COR-L47 (cell line): ENCODE results near the gene SRCIN1.
"Not testable (repeated sequence)": the region's sequence is repeated elsewhere in the genome, so short reads cannot be mapped to it uniquely, and the experiment has no call there.

Source experiments
- DNase-seq: peaks from one replicate; lab custom pipeline; 2025; lab: John Stamatoyannopoulos, UW

Gene SRCIN1

GRCh38 chr17:38605841-38606645, at the start of gene SRCIN1:
Gene SRCIN1 (minus strand): TSS chr17:38605952. CDS start chr17:38605705, 247 bp downstream.
- peak; percentile 67 for DNase-seq

DNA sequence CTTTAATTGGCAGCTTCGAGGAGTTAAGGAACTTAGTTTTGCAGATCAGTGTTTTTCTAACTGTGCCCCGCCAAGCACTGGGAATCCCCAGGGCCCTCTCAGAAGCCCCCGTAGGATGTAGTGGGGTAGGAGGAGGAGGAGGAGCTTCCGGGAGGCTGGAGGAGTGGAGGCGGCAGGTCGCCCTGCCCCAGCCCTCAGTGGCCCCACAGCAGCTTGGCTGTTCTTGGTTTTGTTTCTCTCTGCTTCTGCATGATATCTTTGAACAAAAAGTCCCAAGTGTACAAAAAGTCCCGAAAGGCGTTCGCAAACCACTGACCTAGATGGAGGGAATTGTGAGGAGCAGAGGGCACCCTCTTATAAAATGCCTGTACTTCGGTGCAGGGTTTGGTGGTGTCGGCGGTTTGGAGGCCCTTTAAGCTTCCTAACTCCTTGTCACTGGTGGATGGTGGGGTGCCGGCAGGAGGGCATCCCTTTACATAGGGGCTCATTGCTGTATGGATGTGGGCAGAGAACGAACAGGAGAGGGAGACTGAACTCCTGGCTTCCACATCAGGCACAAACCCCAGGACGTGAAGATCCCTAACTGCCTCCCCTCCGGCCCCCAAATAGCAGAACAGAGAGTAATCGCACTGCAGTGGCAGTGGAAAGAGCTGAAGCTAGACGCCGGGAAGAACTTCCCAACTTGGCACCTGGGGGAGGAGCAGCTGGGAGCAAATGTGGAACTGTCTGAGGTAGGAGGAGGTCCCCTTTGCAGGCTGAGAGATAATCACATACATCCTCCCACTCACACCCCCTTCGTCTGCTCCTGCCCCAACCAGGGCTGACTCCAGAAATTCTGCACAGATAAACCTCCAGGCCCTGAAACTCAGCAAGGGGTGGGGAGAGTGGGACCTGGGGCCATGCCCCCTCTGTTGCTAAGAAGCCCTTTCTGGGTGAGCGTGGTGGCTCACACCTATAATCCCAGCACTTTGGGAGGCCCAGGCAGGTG, 49.0 kb upstream of the SRCIN1 start:
- no peak for DNase-seq

DNA sequence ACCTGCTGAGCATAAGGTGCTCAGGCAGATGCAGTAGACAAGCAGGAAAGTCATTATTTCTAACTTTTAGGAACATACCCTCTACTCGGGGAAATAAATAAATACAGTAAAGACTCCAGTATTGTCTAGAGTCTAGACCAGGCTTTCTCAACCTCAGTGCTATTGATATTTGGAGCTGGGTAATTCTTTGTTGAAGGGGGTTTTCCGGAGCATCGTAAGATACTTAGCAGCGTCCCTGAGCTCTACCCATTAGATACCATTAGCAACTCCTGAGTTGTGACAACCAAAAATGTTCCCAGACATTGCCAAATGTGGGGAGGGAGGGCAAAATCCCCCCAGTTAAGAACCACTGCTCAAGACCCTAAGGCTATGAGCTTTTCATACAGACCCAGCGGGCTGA, 47.9 kb upstream of the SRCIN1 start:
- DNase-seq = no peak

DNA sequence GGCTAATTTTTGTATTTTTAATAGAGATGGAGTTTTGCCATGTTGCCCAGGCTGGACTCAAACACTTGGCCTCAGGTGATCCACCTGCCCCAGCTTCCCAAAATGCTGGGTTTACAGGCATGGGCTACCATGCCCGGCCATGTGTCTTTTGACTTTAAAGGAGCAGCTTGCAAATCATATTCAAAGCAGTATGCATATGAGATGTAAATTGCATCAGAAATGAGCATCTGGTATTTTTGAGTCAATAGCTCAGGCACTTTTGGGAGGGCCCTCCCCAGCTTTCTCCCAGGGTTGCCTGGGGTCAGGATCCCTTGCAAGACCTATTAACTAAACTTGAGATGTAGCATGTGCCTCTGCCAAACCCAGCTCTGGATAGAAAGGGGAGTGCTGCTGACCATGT, 47.5 kb upstream of the SRCIN1 start:
- no peak for DNase-seq

GRCh38 chr17:38650653-38651173, 45.0 kb upstream of the SRCIN1 start:
- not testable (repeated sequence) for DNase-seq

DNA sequence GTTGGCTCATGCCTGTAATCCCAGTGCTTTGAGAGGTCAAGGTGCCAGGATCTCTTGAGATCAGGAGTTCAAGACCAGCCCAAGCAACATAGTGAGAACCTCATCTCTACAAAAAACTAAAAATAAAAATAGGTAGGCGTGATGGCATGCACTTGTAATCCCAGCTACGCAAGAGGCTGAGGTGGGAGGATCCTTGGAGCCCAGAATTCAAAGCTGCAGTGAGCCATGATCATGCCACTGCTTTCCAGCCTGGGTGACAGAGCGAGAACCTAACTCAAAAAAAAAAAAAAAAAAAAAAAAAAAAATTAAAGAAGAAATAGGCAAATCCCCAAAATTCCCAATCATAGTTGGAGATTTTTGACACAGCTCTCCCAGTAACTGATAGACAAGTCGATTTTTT, 32.2 kb upstream of the SRCIN1 start:
- no peak for DNase-seq

DNA sequence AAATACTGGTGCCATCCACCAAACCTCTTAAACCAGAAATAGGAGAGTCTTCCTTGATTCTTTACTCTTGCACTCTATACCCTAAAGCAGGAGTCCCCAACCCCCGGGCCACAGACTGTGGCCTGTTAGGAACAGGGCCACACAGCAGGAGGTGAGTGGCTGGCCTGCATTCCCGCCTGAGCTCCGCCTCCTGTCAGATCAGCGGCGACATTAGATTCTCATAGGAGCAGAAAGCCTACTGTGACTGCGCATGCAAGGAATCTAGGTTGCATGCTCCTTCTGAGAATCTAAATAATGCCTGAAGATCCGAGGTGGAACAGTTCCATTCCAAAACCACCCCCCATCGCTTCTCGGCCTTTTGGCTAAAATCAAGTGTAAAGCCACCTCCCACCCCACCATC, 30.3 kb upstream of the SRCIN1 start:
- DNase-seq = no peak

GRCh38 chr17:38632334-38632733, 26.6 kb upstream of the SRCIN1 start:
- DNase-seq = no peak

DNA sequence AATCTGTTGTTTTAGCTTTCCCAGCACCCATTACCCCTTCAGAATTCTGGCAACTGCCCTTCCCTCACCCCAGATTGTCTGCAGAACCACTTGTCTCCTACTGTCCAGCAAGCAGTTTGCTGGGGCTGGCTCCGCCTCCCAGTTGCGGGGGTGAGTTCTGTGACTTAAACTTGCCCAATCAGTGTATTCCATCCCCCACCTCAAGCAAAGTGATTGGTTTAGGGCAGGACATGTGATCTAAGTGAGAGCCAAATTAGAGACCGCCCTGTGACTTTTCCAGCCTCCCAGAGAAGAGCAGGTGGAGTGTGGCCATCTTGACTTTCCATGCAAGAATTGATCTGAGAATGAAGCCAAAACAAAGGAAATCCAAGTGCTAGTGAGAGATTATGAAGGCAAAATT, 22.7 kb upstream of the SRCIN1 start:
- DNase-seq = no peak

DNA sequence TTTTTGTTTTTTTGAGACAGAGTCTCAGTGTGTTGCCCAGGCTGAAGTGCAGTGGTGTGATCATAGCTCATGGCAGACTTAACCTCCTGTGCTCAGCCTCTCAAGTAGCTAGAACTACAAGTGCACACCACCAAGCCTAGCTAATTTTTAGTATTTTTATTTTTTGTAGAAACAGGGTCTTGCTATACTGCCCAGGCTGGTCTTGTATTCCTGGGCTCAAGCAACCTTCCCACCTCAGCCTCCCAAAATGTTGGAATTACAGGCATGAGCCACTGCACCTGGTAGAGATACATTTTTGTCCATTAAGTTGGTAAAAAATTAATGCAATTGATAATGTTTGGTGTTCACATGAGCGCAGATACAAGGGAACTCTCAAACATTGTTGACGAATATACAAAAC, 22.2 kb upstream of the SRCIN1 start:
- no peak for DNase-seq

DNA sequence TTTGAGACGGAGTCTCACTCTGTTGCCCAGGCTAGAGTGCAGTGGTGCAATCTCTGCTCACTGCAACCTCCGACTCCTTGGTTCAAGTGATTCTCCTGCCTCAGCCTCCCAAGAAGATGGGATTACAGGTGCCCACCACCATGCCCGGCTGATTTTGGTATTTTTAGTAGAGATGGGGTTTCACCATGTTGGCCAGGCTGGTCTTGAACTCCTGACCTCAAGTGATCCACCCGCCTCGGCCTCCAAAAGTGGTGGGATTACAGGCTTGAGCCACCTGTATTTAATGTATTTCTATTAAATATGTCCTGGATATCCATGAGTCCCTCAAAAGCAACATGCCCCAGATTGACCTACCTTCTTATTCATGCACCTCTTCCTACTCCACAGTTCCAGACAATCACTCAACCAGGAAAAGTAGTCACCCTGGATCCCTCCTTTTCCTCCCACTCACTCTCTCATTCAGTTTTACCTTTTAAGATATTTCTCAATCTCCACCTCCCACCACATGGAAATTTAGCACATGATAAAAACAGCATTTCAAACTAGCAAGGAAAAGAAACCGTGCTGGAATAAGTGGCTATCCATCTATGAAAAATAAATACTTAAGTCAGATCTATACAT, 21.0 kb upstream of the SRCIN1 start:
- not testable (repeated sequence) for DNase-seq

DNA sequence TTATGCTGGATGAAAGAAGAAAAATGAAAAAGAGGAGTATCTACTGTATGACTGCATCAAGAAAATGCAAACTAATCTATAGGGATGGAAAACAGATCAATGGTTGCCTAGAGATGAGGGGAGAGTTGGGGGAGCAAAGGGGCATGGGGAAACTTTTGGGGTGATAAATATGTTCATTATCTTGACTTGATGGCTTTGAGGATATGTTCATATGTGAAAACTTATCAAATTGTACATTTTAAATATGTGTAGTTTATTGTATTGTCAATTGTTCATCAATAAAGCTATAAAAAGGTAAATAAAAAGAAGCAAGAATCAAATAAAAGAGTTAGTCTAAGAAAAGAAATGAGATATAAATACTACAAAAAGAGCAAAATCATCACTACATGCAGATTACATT, 19.7 kb upstream of the SRCIN1 start:
- DNase-seq = no peak

GRCh38 chr17:38624782-38625355, 19.1 kb upstream of the SRCIN1 start:
- not testable (repeated sequence) for DNase-seq

GRCh38 chr17:38621538-38621937, 15.8 kb upstream of the SRCIN1 start:
- no peak for DNase-seq

GRCh38 chr17:38620551-38621277, 15.0 kb upstream of the SRCIN1 start:
- DNase-seq = no peak

- DNase-seq = no peak
Observed at GRCh38 chr17:38619937-38620550, 14.3 kb upstream of the SRCIN1 start.

GRCh38 chr17:38619451-38619795, 13.7 kb upstream of the SRCIN1 start:
- DNase-seq = no peak

GRCh38 chr17:38617967-38618760, 12.4 kb upstream of the SRCIN1 start:
- no peak for DNase-seq

- DNase-seq = no peak
Observed at GRCh38 chr17:38617074-38617860, 11.5 kb upstream of the SRCIN1 start.
